HepG2 (cell line): ENCODE results near the gene HMGN4. TPM values are rescaled to one million over a fixed set of nuclear protein-coding genes. Genes with fewer than 3 reads are reported as not detected.

Experiments used
- ATAC-seq: fragments of 200-7000 bp; cut with Tn5 transposase; 3 replicates; pipeline ENCODE4 v1.9.1; 2020; ENCODE audit warnings: mild to moderate bottlenecking, moderate library complexity
- BruUV-seq: library from RNA; stranded (reverse); fragments of 400-500 nt; replicated peaks from 2 replicates; lab custom pipeline; 2021; lab: Mats Ljungman, UMichigan
- CTCF ChIA-PET: fragments of 300-600 bp; formaldehyde crosslinking; extraction: SDS; loops from one replicate; lab custom pipeline; 2021; ENCODE audit warnings: low total read pairs, inconsistent platforms, low intra/inter-chr PET ratio; lab: Yijun Ruan, JAX
- POLR2A ChIA-PET: fragments of 350-600 bp; sonication (Branson Sonifier 250); formaldehyde crosslinking; loops from one replicate; lab custom pipeline; 2020; ENCODE audit warnings: antibody characterized with exemption, inconsistent platforms; lab: Yijun Ruan, JAX
- DNase-seq: peaks from one replicate; pipeline ENCODE4 v3.0.0-alpha.2; 2015; ENCODE audit warnings: low spot score
- FAIRE-seq: peaks from 3 replicates; lab custom pipeline; 2011; peaks lifted over from hg19 to GRCh38; lab: Jason Lieb, UNC
- H2AFZ ChIP-seq: one replicate; pipeline ENCODE4 v1.6.1; 2011; ENCODE audit warnings: low read length, inconsistent platforms
- H3K27ac ChIP-seq: fragments of 300-600 bp; 3 replicates; pipeline ENCODE4 v1.8.0; 2011; ENCODE audit warnings: mixed run types, mild to moderate bottlenecking, mixed read lengths, low read length, inconsistent platforms; ENCODE audit not compliant: insufficient read depth; ENCODE audit errors: extremely low read length
- H3K27me3 ChIP-seq, 2 experiments: fragments of 200-600 bp in 1 of 2; 2 replicates in 1 of 2; 3 replicates in 1 of 2; pipeline versions ENCODE4 v1.6.0 to v1.8.0; 2011; ENCODE audit warnings: low read length in 2 of 2, mild to moderate bottlenecking in 2 of 2, moderate library complexity in 2 of 2, inconsistent platforms in 1 of 2; ENCODE audit not compliant: insufficient read depth in 2 of 2, control insufficient read depth in 1 of 2
- H3K36me3 ChIP-seq, 2 experiments: fragments of 200-600 bp in 1 of 2; replicated peaks in 1 of 2; 2 replicates in 1 of 2; 3 replicates in 1 of 2; pipeline versions ENCODE4 v1.5.1 to v1.8.0; 2011; ENCODE audit warnings: low read length in 2 of 2, inconsistent platforms in 1 of 2; ENCODE audit not compliant: insufficient read depth in 2 of 2, control insufficient read depth in 1 of 2
- H3K4me1 ChIP-seq: 2 replicates; pipeline ENCODE4 v1.5.1; 2012; ENCODE audit warnings: low read length, inconsistent platforms; ENCODE audit not compliant: insufficient read depth
- H3K4me2 ChIP-seq: 2 replicates; pipeline ENCODE4 v1.6.0; 2011; ENCODE audit warnings: low read depth, low read length, inconsistent platforms
- H3K4me3 ChIP-seq, 3 experiments: fragments of 200-600 bp in 1 of 3; sonication (generic), shearing (Covaris generic) in 1 of 3; replicated peaks in 1 of 3; 2 replicates each; pipeline ENCODE4 v1.5.1; 2011 to 2016; ENCODE audit warnings: low read length in 3 of 3, inconsistent platforms in 2 of 3, low read depth in 2 of 3, mild to moderate bottlenecking in 2 of 3, control low read depth in 1 of 3, mixed read lengths in 1 of 3; ENCODE audit not compliant: insufficient read depth in 1 of 3
- H3K79me2 ChIP-seq: one replicate; pipeline ENCODE4 v1.6.1; 2011; ENCODE audit warnings: low read length, inconsistent platforms; ENCODE audit not compliant: insufficient read depth
- H3K9ac ChIP-seq: 2 replicates; pipeline ENCODE4 v1.6.0; 2011; ENCODE audit warnings: mild to moderate bottlenecking, low read depth, low read length, inconsistent platforms; ENCODE audit not compliant: insufficient read depth
- H3K9me3 ChIP-seq: 2 replicates; pipeline ENCODE4 v1.5.1; 2012; ENCODE audit warnings: mild to moderate bottlenecking, low read length
- H4K20me1 ChIP-seq: 2 replicates; pipeline ENCODE4 v1.6.0; 2011; ENCODE audit warnings: inconsistent platforms, mild to moderate bottlenecking, low read length, moderate library complexity; ENCODE audit not compliant: insufficient read depth
- ARHGAP35 ChIP-seq: sonication (generic); formaldehyde crosslinking; IDR thresholded peaks from 2 replicates; pipeline ENCODE4 v1.9.0; 2022; ENCODE audit warnings: mild to moderate bottlenecking, inconsistent platforms, moderate library complexity, missing genetic modification reagents, borderline replicate concordance
- ATF7-NPFF ChIP-seq: sonication (generic); formaldehyde crosslinking; IDR thresholded peaks from 2 replicates; pipeline ENCODE4 v1.8.1; 2023; ENCODE audit warnings: mild to moderate bottlenecking, low read depth, missing genetic modification reagents, moderate library complexity
- ETV5 ChIP-seq: IDR thresholded peaks from 2 replicates; pipeline ENCODE4 v1.6.1; 2018; ENCODE audit warnings: missing biosample characterization, missing genetic modification reagents, inconsistent platforms, borderline replicate concordance
- NR1H2 ChIP-seq: sonication (generic); formaldehyde crosslinking; IDR thresholded peaks from 2 replicates; pipeline ENCODE4 v1.8.1; 2022; ENCODE audit warnings: low read depth, missing genetic modification reagents, borderline replicate concordance
- SOX13 ChIP-seq, 3 experiments: fragments of 450-650 bp in 1 of 3; sonication (generic) in 1 of 3; formaldehyde crosslinking in 1 of 3; IDR thresholded peaks in 2 of 3; conservative IDR thresholded peaks in 1 of 3; 2 replicates each; pipeline versions ENCODE4 v1.5.0 to v1.6.1; 2016 to 2020; ENCODE audit warnings: antibody characterized with exemption in 1 of 3, mild to moderate bottlenecking in 1 of 3, missing compliant biosample characterization in 1 of 3, missing genetic modification reagents in 1 of 3, moderate library complexity in 1 of 3
- ZNF317 ChIP-seq: sonication (generic); formaldehyde crosslinking; IDR thresholded peaks from 2 replicates; pipeline ENCODE4 v1.5.0; 2020; ENCODE audit warnings: mild to moderate bottlenecking, missing genetic modification reagents
- ZNF543 ChIP-seq: sonication (generic); formaldehyde crosslinking; IDR thresholded peaks from 2 replicates; pipeline ENCODE4 v1.4.0; 2020; ENCODE audit warnings: mild to moderate bottlenecking, missing genetic modification reagents
- WGBS: methylation state at CpG from one replicate; pipeline ENCODE4 v1.1.6; 2017; ENCODE audit warnings: low lambda C conversion rate; 5-methylcytosine and 5-hydroxymethylcytosine counted together
- in situ Hi-C: cut with HindIII; loops from 2 replicates; pipeline ENCODE4 v1.10.0; 2017; ENCODE audit warnings: low pct_unique_long_range_greater_than_20kb; ENCODE audit not compliant: extremely low pct_ligation_motif_present
- intact Hi-C: fragments of 100-400 bp; cut with micrococcal nuclease; formaldehyde crosslinking; loops from one replicate; pipeline ENCODE4 v1.10.0; 2022; ENCODE audit not compliant: unreplicated experiment
- polyA plus RNA-seq, 8 experiments: library from polyadenylated mRNA; depleted of rRNA in 3 of 8; stranded (reverse) in 7 of 8; unstranded in 1 of 8; fragments of >200 nt; fragmentation: Illumina TruSeq in 4 of 8; extraction: Trizol in 4 of 8; gene quantifications; 2 replicates each; pipeline versions ENCODE4 v1.2.1 to v1.2.3, GENCODE V29; 2011 to 2016; ENCODE audit warnings: low read depth in 4 of 8, missing spikeins in 1 of 8, mixed read lengths in 1 of 8; ENCODE audit not compliant: insufficient read depth in 1 of 8
- total RNA-seq, 5 experiments: library from RNA; depleted of rRNA; stranded (reverse); fragments of >200 nt; fragmentation: Illumina TruSeq; extraction: Trizol; gene quantifications; 2 replicates each; pipeline ENCODE4 v1.2.3, GENCODE V29; 2016; ENCODE audit warnings: low read depth in 1 of 5
- TF ChIP-seq, protein P1 (sequence below): IDR thresholded peaks from 2 replicates; pipeline ENCODE4 v1.6.1; 2012; ENCODE audit warnings: low read depth, low read length, improper control_type of control experiment
- TF ChIP-seq, protein P2 (sequence below): sonication (generic); formaldehyde crosslinking; IDR thresholded peaks from 2 replicates; pipeline ENCODE4 v1.4.0; 2020; ENCODE audit warnings: missing genetic modification reagents
- TF ChIP-seq, protein P3 (sequence below): sonication (generic); formaldehyde crosslinking; IDR thresholded peaks from 2 replicates; pipeline ENCODE4 v1.8.1; 2023; ENCODE audit warnings: mild to moderate bottlenecking, inconsistent platforms, moderate library complexity, missing genetic modification reagents, borderline replicate concordance
- TF ChIP-seq, protein P4 (sequence below): sonication (generic); formaldehyde crosslinking; IDR thresholded peaks from 2 replicates; pipeline ENCODE4; 2020; ENCODE audit warnings: missing genetic modification reagents, mild to moderate bottlenecking, borderline replicate concordance

The HMGN4 gene
- total and polyA plus RNA-seq, 2 of the 13 experiments (the other 11 are each of a cell fraction or from before 2014, with no cell fraction given): 39.9 to 52.1 TPM

DNA sequence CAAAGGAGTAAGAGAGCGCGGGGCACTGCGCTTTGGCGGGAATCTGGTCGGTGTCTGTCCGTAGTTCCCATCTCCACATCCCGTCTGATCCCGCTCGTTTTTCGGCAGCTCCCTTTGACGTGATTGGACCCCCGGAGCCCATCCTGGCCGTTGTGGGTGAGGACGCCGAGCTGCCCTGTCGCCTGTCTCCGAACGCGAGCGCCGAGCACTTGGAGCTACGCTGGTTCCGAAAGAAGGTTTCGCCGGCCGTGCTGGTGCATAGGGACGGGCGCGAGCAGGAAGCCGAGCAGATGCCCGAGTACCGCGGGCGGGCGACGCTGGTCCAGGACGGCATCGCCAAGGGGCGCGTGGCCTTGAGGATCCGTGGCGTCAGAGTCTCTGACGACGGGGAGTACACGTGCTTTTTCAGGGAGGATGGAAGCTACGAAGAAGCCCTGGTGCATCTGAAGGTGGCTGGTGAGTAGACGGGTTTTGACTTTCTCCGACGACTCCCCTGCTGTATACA lies 36.6 kb upstream of the HMGN4 start:
- POLR2A ChIA-PET: interaction anchor here (1.1 kb wide), 1 partner anchor 14 kb away, joined by 5 read pairs; no protein-coding TSS in a partner anchor
- Histone ChIP-seq H3K4me1 (peaks cover 31% of the 10 kb centered on the region), H3K4me3 (peak overlapping the region; percentile 45 to 71 (median 47)), H2AFZ (no peak overlapping the region), H3K4me2 (peak overlapping the region; percentile 89), H3K27ac (no peak overlapping the region), H3K79me2 (no peaks in the 10 kb centered on the region), H3K36me3 (no peaks in the 10 kb centered on the region), H3K9me3 (no peaks in the 10 kb centered on the region), H3K27me3 (peaks cover 5 to 23% of the 10 kb centered on the region in 2 experiments; a peak in 4 of 5 replicates), H3K9ac (peak overlapping the region; percentile 24; the same call in 1 of the 2 replicates), H4K20me1 (no peaks in the 10 kb centered on the region)
- intact Hi-C loops: no loop called here
- FAIRE-seq: no peak
- 3% methylated on average over 4 of the region's 49 CpGs for WGBS
- CTCF ChIA-PET: no interaction called here
- BruUV-seq: no TSS peak
- DNase-seq: no peak
- peak; percentile 83 for ATAC-seq
- in situ Hi-C loops: no loop called here
- TF ChIP-seq, protein P1, sequence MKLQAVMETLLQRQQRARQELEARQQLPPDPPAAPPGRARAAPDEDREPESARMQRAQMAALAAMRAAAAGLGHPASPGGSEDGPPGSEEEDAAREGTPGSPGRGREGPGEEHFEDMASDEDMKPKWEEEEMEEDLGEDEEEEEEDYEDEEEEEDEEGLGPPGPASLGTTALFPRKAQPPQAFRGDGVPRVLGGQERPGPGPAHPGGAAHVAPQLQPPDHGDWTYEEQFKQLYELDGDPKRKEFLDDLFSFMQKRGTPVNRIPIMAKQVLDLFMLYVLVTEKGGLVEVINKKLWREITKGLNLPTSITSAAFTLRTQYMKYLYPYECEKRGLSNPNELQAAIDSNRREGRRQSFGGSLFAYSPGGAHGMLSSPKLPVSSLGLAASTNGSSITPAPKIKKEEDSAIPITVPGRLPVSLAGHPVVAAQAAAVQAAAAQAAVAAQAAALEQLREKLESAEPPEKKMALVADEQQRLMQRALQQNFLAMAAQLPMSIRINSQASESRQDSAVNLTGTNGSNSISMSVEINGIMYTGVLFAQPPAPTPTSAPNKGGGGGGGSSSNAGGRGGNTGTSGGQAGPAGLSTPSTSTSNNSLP: no peak
- TF ChIP-seq ETV5 (CRISPR knock-in tag): no peak
- TF ChIP-seq ARHGAP35: 0 out of 2 replicates have a peak, but pooled peaks have one; percentile 43
- no peak for TF ChIP-seq ZNF317 (CRISPR knock-in tag)
- TF ChIP-seq NR1H2 (CRISPR knock-in tag): no peak
- no peak for TF ChIP-seq ATF7-NPFF
- TF ChIP-seq, protein P2, sequence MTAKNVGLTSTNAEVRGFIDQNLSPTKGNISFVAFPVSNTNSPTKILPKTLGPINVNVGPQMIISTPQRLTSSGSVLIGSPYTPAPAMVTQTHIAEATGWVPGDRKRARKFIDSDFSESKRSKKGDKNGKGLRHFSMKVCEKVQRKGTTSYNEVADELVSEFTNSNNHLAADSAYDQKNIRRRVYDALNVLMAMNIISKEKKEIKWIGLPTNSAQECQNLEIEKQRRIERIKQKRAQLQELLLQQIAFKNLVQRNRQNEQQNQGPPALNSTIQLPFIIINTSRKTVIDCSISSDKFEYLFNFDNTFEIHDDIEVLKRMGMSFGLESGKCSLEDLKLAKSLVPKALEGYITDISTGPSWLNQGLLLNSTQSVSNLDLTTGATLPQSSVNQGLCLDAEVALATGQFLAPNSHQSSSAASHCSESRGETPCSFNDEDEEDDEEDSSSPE: 0 out of 2 replicates have a peak, but pooled peaks have one; percentile 30
- 0 out of 2 replicates have a peak, but pooled peaks have one; percentile 38 for TF ChIP-seq ZNF543 (CRISPR knock-in tag)
- TF ChIP-seq SOX13 (IDR thresholded peaks at IDR 0.05): no peak
- no peak for TF ChIP-seq SOX13 (CRISPR knock-in tag; conservative IDR thresholded peaks at IDR 0.05 in 1 of 2, IDR thresholded peaks at IDR 0.05 in 1 of 2)
- TF ChIP-seq, protein P3, sequence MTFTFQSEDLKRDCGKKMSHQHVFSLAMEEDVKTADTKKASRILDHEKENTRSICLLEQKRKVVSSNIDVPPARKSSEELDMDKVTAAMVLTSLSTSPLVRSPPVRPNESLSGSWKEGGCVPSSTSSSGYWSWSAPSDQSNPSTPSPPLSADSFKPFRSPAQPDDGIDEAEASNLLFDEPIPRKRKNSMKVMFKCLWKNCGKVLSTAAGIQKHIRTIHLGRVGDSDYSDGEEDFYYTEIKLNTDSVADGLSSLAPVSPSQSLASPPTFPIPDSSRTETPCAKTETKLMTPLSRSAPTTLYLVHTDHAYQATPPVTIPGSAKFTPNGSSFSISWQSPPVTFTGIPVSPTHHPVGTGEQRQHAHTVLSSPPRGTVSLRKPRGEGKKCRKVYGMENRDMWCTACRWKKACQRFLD: no peak
- TF ChIP-seq, protein P4, sequence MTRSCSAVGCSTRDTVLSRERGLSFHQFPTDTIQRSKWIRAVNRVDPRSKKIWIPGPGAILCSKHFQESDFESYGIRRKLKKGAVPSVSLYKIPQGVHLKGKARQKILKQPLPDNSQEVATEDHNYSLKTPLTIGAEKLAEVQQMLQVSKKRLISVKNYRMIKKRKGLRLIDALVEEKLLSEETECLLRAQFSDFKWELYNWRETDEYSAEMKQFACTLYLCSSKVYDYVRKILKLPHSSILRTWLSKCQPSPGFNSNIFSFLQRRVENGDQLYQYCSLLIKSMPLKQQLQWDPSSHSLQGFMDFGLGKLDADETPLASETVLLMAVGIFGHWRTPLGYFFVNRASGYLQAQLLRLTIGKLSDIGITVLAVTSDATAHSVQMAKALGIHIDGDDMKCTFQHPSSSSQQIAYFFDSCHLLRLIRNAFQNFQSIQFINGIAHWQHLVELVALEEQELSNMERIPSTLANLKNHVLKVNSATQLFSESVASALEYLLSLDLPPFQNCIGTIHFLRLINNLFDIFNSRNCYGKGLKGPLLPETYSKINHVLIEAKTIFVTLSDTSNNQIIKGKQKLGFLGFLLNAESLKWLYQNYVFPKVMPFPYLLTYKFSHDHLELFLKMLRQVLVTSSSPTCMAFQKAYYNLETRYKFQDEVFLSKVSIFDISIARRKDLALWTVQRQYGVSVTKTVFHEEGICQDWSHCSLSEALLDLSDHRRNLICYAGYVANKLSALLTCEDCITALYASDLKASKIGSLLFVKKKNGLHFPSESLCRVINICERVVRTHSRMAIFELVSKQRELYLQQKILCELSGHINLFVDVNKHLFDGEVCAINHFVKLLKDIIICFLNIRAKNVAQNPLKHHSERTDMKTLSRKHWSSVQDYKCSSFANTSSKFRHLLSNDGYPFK (CRISPR knock-in tag): 0 out of 2 replicates have a peak, but pooled peaks have one; percentile 26
